ENCODE data around the gene STON2.

STON2 gene

GRCh38 chr14:81331229-81332021 is 68.7 kb downstream of the STON2 start:
- no peak for DNase-seq (ENCODE audit: low read depth)

DNA sequence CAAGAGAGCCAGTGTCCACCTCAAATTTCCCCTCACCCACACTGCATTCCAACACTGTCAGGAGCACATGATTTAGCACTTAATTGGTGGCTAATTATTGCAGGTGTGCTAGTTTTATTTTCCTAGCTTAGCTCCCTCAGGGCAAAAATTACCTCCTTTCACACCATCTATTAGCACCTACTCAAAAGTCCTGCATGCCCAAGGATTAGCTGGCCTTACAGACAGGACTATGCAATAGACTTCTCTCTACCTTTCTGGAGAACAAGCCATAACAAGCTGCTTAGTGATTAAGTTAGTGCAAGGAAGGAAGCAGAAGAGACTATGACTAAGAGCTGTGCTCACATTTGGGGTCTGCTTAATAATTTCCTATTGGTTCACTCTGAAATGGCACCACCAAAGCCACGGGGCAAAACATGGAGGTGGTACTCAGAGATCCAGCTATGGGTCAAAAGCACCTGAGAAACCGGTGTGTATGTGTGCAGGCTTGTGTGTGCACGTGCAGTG is 69.5 kb downstream of the STON2 start:
- DNase-seq (ENCODE audit: low read depth), result no peak

GRCh38 chr14:81329640-81330381 is 70.3 kb downstream of the STON2 start:
- no peak for DNase-seq (ENCODE audit: low read depth)

GRCh38 chr14:81326451-81326850 is 73.7 kb downstream of the STON2 start:
- no peak for DNase-seq (ENCODE audit: low read depth)

DNA sequence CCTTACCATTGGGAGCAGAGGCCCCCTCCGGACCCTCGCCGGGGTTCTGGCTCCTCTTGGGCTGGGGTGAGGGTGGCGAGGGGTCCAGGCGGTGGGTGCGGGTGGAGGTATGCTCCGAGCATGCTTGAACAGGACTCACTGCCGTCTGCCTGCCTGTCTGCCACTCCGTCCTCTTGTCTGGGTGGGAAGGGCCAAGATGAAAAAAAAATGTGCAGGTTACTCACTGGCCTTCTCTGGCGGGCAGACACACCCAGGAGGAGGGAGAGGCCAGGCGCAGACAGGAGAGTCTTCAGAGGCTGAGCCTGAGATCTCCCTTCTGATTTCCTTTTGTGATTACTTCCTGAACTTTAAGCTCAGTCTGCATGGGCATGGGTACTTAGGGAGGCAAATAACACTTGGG is 76.1 kb downstream of the STON2 start:
- no peak for DNase-seq (ENCODE audit: low read depth)

- DNase-seq (ENCODE audit: low read depth), result no peak
Measured at GRCh38 chr14:81323093-81323492, 77.0 kb downstream of the STON2 start.

DNA sequence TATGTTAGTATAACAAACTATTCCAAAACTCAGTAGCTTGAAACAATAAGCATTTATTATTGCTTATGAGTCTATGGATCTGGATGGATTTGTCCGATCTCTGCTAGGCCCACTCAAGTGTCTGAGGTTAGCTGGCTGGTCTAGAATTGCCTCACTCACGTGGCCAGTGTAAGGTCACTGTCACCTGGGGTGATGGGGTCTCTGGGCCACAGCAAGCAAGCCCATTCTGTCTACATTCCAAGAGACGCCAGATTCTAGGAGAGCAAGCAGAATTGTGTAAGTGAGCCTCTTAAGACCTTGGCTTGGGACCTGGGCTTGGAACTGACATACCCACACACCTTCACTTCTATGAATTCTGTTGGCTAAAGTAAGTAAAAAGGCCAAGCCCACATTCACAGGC is 80.2 kb downstream of the STON2 start:
- DNase-seq (ENCODE audit: low read depth), result no peak

DNA sequence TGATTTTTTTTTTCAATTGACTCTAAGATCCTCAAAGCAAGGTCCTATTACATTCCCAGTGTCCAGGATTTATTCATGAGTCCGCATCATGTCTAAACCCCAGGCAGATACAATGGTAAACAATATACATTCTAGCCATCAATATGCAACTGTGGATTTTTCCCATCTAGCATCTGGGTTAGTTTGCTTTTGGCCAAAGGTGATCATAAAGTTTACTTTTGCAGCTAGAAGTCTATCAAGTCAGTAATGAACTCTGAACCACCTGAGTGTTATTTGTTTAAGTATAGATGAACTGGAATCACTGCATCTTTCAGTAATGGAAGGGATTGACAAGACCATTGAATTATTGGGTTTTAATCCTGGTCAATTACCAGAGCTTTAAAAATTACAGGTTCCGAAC is 80.8 kb downstream of the STON2 start:
- DNase-seq (ENCODE audit: low read depth), result no peak

GRCh38 chr14:81315341-81315740 is 84.8 kb downstream of the STON2 start:
- DNase-seq (ENCODE audit: low read depth), result no peak

GRCh38 chr14:81314443-81315175 is 85.5 kb downstream of the STON2 start:
- no peak for DNase-seq (ENCODE audit: low read depth)

- DNase-seq (ENCODE audit: low read depth), result no peak
Measured at GRCh38 chr14:81313775-81314429, 86.2 kb downstream of the STON2 start.

- DNase-seq (ENCODE audit: low read depth), result no peak
Measured at GRCh38 chr14:81313200-81313599, 86.9 kb downstream of the STON2 start.

DNA sequence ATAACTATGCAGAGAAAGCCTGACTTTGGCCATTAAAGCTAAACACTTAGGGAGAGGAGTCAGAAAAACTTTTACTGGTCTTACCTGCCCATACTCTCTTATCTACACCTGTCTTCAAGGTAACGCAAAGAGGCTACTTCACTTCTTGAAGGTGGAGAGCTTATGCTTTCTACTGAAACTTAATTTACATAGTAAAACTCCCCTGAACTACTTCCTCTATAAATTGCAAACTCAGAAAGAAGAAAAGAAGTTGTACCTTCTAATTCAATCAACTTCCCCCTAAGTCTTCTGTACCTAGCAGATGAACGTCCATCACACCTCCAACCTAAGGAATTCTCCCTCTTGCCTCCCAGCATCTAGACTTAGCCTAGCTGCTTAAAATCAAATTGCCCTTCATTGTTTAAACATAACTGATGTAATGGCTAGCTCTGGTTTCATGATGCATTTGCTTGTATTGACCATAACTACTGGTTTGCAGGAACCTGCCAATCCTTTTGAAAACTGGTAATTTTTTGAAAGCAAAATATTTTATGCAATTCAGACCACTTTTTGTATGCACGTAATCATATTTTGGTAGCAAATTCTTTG is 87.7 kb downstream of the STON2 start:
- DNase-seq (ENCODE audit: low read depth), result no peak

DNA sequence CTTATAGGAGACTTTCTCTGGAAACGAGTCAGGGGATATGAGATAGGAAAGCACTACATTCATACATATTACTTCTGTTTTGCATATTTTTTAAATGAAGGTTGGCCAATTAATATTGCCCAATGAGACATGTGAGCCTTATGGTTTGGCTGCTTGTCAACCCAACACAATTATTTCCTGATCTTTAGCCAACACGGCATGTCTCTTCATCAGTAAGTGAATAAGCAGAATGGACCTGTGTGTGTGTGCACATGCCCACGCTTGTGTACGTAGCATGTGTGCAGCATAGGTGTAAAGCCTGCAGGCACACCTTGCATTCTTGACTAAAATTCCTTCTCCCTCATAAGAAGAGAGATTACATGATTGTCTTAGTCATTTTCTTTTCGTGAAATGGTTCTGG is 88.3 kb downstream of the STON2 start:
- DNase-seq (ENCODE audit: low read depth), result no peak

DNA sequence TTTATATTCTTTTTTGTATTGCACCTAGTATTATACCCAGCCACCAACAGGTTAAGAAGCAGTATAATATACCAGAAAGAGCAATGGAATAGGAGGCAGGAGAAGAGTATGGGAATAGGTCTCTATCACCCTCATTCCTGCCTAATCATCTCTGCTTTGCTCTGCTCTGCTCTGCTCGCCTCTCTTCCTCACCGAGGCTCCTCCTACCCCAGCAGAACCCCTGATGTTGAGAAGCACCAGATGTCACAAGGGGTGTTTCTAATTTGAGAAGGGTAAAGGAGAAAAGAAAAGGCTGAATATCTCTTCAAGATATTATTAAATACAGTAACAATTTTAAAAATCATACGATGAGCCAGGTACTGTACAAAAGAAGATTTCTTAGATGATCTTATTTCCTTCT is 89.0 kb downstream of the STON2 start:
- DNase-seq (ENCODE audit: low read depth), result no peak

GRCh38 chr14:81310606-81311005 is 89.5 kb downstream of the STON2 start:
- DNase-seq (ENCODE audit: low read depth), result no peak

DNA sequence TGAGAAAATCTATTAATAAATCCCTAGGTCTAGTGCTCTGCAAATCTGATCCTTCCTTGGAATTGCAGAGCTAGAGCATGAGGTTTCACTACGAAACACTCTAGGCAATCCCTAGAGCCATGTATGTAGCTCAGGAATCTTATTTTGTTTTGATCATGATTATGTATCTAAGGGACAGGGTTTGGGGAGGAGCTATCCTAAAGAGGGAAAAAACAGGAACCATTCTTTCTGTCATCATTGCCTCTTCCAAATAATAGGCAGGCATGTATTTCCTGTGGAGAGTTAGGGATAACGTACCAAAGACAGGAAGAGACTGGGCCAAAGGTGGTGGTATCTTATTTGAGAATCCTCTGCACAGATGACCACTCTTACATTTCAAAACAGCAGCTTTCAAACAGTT is 90.6 kb downstream of the STON2 start:
- DNase-seq (ENCODE audit: low read depth), result no peak

- no peak for DNase-seq (ENCODE audit: low read depth)
Measured at GRCh38 chr14:81305743-81306142, 94.4 kb downstream of the STON2 start.

DNA sequence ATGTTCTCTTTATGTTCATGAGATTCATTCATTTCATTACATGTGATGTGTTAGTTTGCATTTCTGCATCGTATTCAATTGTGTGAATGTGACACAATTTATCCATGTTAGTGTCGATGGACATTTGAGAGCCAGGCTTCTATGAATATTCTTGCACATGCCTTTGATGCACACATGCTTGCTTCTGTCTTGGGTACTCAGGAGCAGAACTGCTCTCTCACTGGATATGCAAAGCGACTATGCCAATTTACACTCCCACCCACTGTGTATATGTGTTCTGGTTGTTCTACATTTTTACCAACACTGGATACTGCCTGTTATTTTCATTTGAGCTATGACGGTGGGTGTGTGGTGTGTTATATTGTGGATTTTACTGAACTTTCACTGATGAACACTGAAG is 95.1 kb downstream of the STON2 start:
- no peak for DNase-seq (ENCODE audit: low read depth)

- DNase-seq (ENCODE audit: low read depth), result no peak
Measured at GRCh38 chr14:81303258-81303935, 96.7 kb downstream of the STON2 start.

- no peak for DNase-seq (ENCODE audit: low read depth)
Measured at GRCh38 chr14:81302638-81303037, 97.5 kb downstream of the STON2 start.
